ENCODE data around the gene LHX6.

Gene LHX6

DNA sequence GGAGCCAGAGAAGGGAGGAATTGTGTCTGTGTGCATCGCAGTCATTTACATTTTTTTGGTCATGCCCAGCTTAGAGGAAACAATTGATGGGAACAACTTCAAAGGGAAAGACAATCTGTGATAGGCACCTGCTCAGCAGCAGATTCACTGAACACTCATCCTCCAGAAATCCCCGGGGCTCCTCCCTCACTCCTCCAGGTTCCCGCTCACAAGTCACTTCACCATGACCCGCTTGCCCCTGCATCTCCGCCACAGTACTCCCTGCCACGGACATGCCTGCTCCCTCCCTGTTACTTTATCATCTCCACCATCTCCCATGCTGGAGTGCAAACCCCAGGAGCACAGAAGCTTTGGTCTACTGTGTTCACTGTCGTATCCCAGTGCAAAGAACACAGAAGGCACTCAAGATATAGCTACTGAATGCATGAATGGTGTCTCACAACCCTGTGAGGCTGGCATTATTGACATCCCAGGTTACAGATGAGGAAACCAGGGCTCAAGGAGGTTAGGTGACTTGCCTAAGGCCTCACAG, 16.2 kb downstream of the LHX6 start:
- no peak overlapping the region for H4K8ac ChIP-seq (ENCODE audit: low read length)
- no peak overlapping the region for H3K14ac ChIP-seq (ENCODE audit: low read length in 2 of 2)
- H2AFZ ChIP-seq (ENCODE audit: low read depth, low read length): no peak overlapping the region
- DNase-seq: no peak
- peaks cover 11% of the 10 kb centered on the region for H3K4me1 ChIP-seq (ENCODE audit: control insufficient read depth, insufficient read depth, low read depth, low read length)
- H2BK5ac ChIP-seq (ENCODE audit: low read depth, low read length, poor library complexity, severe bottlenecking): no peak overlapping the region
- no peaks in the 10 kb centered on the region for H3K9me3 ChIP-seq (ENCODE audit: control insufficient read depth, low read length)
- no peak overlapping the region for H3K27ac ChIP-seq (ENCODE audit: low read length, poor library complexity, severe bottlenecking)
- no peak overlapping the region for H2BK15ac ChIP-seq (ENCODE audit: low read depth, poor library complexity, severe bottlenecking)
- no peaks in the 10 kb centered on the region for H3K79me1 ChIP-seq (replicated peaks; ENCODE audit: low read length, poor library complexity, severe bottlenecking)
- H4K91ac ChIP-seq (ENCODE audit: low read length): no peak overlapping the region
- H3K27me3 ChIP-seq (ENCODE audit: control insufficient read depth in 1 of 2, insufficient read depth in 1 of 2, low read length in 2 of 2): peaks cover 79 to 86% of the 10 kb centered on the region in 2 experiments
- no peak overlapping the region for H3K4me3 ChIP-seq (ENCODE audit: insufficient read depth in 1 of 2, low read depth in 1 of 2, low read length in 2 of 2)
- no peak overlapping the region for H2BK12ac ChIP-seq (ENCODE audit: low read length in 2 of 2)
- no peak overlapping the region for H2AK5ac ChIP-seq (ENCODE audit: low read length, severe bottlenecking)
- H3K9ac ChIP-seq (ENCODE audit: low read length): no peak overlapping the region
- H3K23ac ChIP-seq (ENCODE audit: low read length in 2 of 2): no peak overlapping the region
- no peak overlapping the region for H3K4me2 ChIP-seq (ENCODE audit: low read length, poor library complexity, severe bottlenecking)
- no peak overlapping the region for H2BK120ac ChIP-seq (ENCODE audit: low read depth, low read length)
- no peak overlapping the region for H3K4ac ChIP-seq (ENCODE audit: low read depth in 1 of 2, low read length in 2 of 2)
- WGBS: 70% methylated on average over 7 of the region's 7 CpGs
- no peaks in the 10 kb centered on the region for H3K36me3 ChIP-seq (ENCODE audit: control insufficient read depth in 1 of 2, insufficient read depth in 2 of 2, low read depth in 1 of 2, low read length in 2 of 2)
- H3K18ac ChIP-seq (ENCODE audit: low read depth in 1 of 2, low read length in 2 of 2): no peak overlapping the region

DNA sequence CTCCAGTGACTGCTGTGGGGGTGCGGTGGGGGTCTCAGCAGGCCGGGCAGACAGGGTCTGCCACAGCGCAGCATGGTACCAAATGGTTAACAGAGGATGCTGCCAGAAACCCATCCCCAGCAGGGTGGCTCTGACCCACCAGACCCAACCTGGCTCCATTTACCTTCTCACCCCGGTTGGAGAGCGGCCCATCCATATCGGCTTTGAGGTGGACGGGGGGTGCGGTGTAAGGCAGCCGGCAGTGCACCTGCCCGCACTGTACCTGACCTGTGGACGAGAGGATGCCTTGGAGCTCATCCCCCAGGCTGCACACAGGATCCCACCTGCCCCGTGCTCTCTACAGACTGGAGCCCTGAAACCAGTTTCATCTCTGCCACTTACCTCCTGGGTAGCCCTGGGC, 19.3 kb downstream of the LHX6 start:
- Histone ChIP-seq H2BK15ac (ENCODE audit: low read depth, poor library complexity, severe bottlenecking) (no peak overlapping the region), H2AK5ac (ENCODE audit: low read length, severe bottlenecking) (no peak overlapping the region), H2AFZ (ENCODE audit: low read depth, low read length) (no peak overlapping the region), H3K4ac (ENCODE audit: low read depth in 1 of 2, low read length in 2 of 2) (no peak overlapping the region), H3K14ac (ENCODE audit: low read length in 2 of 2) (no peak overlapping the region), H3K4me3 (ENCODE audit: insufficient read depth in 1 of 2, low read depth in 1 of 2, low read length in 2 of 2) (no peak overlapping the region), H3K27ac (ENCODE audit: low read length, poor library complexity, severe bottlenecking) (no peak overlapping the region), H3K27me3 (ENCODE audit: control insufficient read depth in 1 of 2, insufficient read depth in 1 of 2, low read length in 2 of 2) (peaks cover 49 to 90% of the 10 kb centered on the region in 2 experiments), H3K23ac (ENCODE audit: low read length in 2 of 2) (no peak overlapping the region), H2BK120ac (ENCODE audit: low read depth, low read length) (no peak overlapping the region), H3K4me1 (ENCODE audit: control insufficient read depth, insufficient read depth, low read depth, low read length) (peaks cover 17% of the 10 kb centered on the region), H4K91ac (ENCODE audit: low read length) (no peak overlapping the region), H2BK5ac (ENCODE audit: low read depth, low read length, poor library complexity, severe bottlenecking) (no peak overlapping the region), H3K9me3 (ENCODE audit: control insufficient read depth, low read length) (no peaks in the 10 kb centered on the region), H3K36me3 (ENCODE audit: control insufficient read depth in 1 of 2, insufficient read depth in 2 of 2, low read depth in 1 of 2, low read length in 2 of 2) (no peaks in the 10 kb centered on the region), H3K79me1 (replicated peaks; ENCODE audit: low read length, poor library complexity, severe bottlenecking) (no peaks in the 10 kb centered on the region), H3K4me2 (ENCODE audit: low read length, poor library complexity, severe bottlenecking) (no peak overlapping the region), H4K8ac (ENCODE audit: low read length) (no peak overlapping the region), H3K18ac (ENCODE audit: low read depth in 1 of 2, low read length in 2 of 2) (no peak overlapping the region), H3K9ac (ENCODE audit: low read length) (no peak overlapping the region), H2BK12ac (ENCODE audit: low read length in 2 of 2) (no peak overlapping the region)
- no peak for DNase-seq
- 96% methylated on average over 11 of the region's 12 CpGs for WGBS

DNA sequence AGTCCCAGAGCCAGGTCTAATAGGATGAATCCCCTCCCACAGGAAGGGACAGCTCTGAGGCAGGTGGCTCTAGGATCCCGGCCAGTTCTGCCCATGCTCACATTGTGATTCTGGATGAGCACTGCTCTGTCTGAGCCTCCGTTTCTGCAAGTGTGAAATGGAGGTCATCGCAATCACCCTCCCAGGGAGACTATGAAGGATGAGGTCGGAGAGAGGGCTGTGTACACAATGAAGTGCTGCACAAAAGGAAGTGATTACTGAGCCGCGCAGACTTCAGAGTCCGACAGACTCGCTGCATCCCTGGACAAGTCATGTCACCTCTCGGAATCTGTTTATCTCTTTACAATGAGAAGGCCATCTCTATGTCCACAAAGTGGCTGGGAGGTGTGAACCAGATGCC, 21.7 kb downstream of the LHX6 start:
- Histone ChIP-seq H4K8ac (ENCODE audit: low read length) (no peak overlapping the region), H3K4me2 (ENCODE audit: low read length, poor library complexity, severe bottlenecking) (no peak overlapping the region), H3K4me1 (ENCODE audit: control insufficient read depth, insufficient read depth, low read depth, low read length) (peaks cover 6% of the 10 kb centered on the region), H3K23ac (ENCODE audit: low read length in 2 of 2) (no peak overlapping the region), H3K14ac (ENCODE audit: low read length in 2 of 2) (no peak overlapping the region), H2AFZ (ENCODE audit: low read depth, low read length) (no peak overlapping the region), H3K79me1 (replicated peaks; ENCODE audit: low read length, poor library complexity, severe bottlenecking) (no peaks in the 10 kb centered on the region), H2BK120ac (ENCODE audit: low read depth, low read length) (no peak overlapping the region), H3K9me3 (ENCODE audit: control insufficient read depth, low read length) (no peaks in the 10 kb centered on the region), H2BK12ac (ENCODE audit: low read length in 2 of 2) (no peak overlapping the region), H3K27me3 (ENCODE audit: control insufficient read depth in 1 of 2, insufficient read depth in 1 of 2, low read length in 2 of 2) (peaks cover 27 to 73% of the 10 kb centered on the region in 2 experiments), H2AK5ac (ENCODE audit: low read length, severe bottlenecking) (no peak overlapping the region), H4K91ac (ENCODE audit: low read length) (no peak overlapping the region), H3K27ac (ENCODE audit: low read length, poor library complexity, severe bottlenecking) (no peak overlapping the region), H3K18ac (ENCODE audit: low read depth in 1 of 2, low read length in 2 of 2) (no peak overlapping the region), H2BK15ac (ENCODE audit: low read depth, poor library complexity, severe bottlenecking) (no peak overlapping the region), H3K4me3 (ENCODE audit: insufficient read depth in 1 of 2, low read depth in 1 of 2, low read length in 2 of 2) (no peak overlapping the region), H2BK5ac (ENCODE audit: low read depth, low read length, poor library complexity, severe bottlenecking) (no peak overlapping the region), H3K9ac (ENCODE audit: low read length) (no peak overlapping the region), H3K36me3 (ENCODE audit: control insufficient read depth in 1 of 2, insufficient read depth in 2 of 2, low read depth in 1 of 2, low read length in 2 of 2) (no peaks in the 10 kb centered on the region), H3K4ac (ENCODE audit: low read depth in 1 of 2, low read length in 2 of 2) (no peak overlapping the region)
- WGBS: 84% methylated on average over 9 of the region's 9 CpGs
- no peak for DNase-seq

DNA sequence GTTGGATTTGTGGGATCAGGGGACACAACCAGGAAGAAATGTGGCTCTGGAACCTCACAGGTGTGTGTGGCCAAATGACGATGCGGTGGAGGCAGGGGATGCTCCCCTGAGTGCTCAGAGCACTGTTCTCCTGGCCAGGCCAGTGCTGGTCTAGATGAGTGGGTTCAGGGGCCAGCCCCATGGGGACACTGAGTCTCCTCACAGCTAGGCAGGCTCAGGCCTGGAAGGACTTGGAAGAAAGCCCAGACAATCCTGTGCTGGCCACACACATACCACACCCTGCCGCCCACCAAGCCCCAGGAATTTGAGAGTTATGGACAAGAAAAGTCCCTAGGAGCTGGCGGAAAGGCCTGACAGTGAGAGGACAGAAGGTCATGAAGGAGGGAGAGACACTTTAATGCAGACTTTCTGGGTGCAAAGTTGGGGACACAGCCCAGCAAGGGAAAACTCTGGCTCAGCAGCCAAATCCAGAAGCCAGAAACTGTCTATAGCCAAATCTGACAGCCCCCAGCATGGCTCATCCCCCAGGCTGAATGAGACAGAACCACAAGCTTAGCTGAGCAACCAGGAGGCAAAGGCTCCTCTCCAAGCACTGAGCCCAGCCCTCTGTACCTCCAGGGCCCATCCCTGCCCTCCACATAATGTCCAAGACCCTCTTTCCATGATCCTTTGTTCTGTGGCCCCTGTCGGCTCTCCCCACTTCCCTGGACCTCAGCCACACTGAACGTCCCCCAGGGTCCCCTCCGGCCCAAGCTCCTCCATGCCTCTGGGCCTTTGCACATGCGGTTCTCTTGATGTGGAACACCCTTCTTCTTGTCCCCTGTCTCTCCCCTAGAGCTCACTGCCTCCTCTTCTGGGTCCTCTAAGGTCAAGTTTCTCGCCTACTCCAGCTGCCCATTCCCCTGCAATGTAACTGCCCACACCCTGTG, 22.4 kb downstream of the LHX6 start:
- no peak overlapping the region for H4K91ac ChIP-seq (ENCODE audit: low read length)
- no peaks in the 10 kb centered on the region for H3K9me3 ChIP-seq (ENCODE audit: control insufficient read depth, low read length)
- no peak overlapping the region for H4K8ac ChIP-seq (ENCODE audit: low read length)
- no peak overlapping the region for H3K14ac ChIP-seq (ENCODE audit: low read length in 2 of 2)
- H2BK15ac ChIP-seq (ENCODE audit: low read depth, poor library complexity, severe bottlenecking): no peak overlapping the region
- no peak overlapping the region for H3K4ac ChIP-seq (ENCODE audit: low read depth in 1 of 2, low read length in 2 of 2)
- H3K4me2 ChIP-seq (ENCODE audit: low read length, poor library complexity, severe bottlenecking): no peak overlapping the region
- H3K18ac ChIP-seq (ENCODE audit: low read depth in 1 of 2, low read length in 2 of 2): no peak overlapping the region
- H2BK12ac ChIP-seq (ENCODE audit: low read length in 2 of 2): no peak overlapping the region
- H3K23ac ChIP-seq (ENCODE audit: low read length in 2 of 2): no peak overlapping the region
- no peak overlapping the region for H2AK5ac ChIP-seq (ENCODE audit: low read length, severe bottlenecking)
- H3K27ac ChIP-seq (ENCODE audit: low read length, poor library complexity, severe bottlenecking): no peak overlapping the region
- WGBS: 87% methylated on average over 8 of the region's 9 CpGs
- no peaks in the 10 kb centered on the region for H3K36me3 ChIP-seq (ENCODE audit: control insufficient read depth in 1 of 2, insufficient read depth in 2 of 2, low read depth in 1 of 2, low read length in 2 of 2)
- H3K4me1 ChIP-seq (ENCODE audit: control insufficient read depth, insufficient read depth, low read depth, low read length): peaks cover 10% of the 10 kb centered on the region
- H2BK120ac ChIP-seq (ENCODE audit: low read depth, low read length): no peak overlapping the region
- peak overlapping the region; percentile 28 for H3K9ac ChIP-seq (ENCODE audit: low read length)
- H3K79me1 ChIP-seq (replicated peaks; ENCODE audit: low read length, poor library complexity, severe bottlenecking): no peaks in the 10 kb centered on the region
- H3K4me3 ChIP-seq (ENCODE audit: insufficient read depth in 1 of 2, low read depth in 1 of 2, low read length in 2 of 2): no peak overlapping the region
- no peak overlapping the region for H2AFZ ChIP-seq (ENCODE audit: low read depth, low read length)
- peak; percentile 40 for DNase-seq
- peaks cover 20 to 66% of the 10 kb centered on the region in 2 experiments for H3K27me3 ChIP-seq (ENCODE audit: control insufficient read depth in 1 of 2, insufficient read depth in 1 of 2, low read length in 2 of 2)
- H2BK5ac ChIP-seq (ENCODE audit: low read depth, low read length, poor library complexity, severe bottlenecking): no peak overlapping the region
